ENCODE data around the gene ADAM8. TPM values are rescaled to one million over a fixed set of nuclear protein-coding genes. Genes with fewer than 3 reads are reported as not detected.

ADAM8 gene
- total RNA-seq, 2 donors from 2014 or later, result 7.0 to 9.0 TPM

DNA sequence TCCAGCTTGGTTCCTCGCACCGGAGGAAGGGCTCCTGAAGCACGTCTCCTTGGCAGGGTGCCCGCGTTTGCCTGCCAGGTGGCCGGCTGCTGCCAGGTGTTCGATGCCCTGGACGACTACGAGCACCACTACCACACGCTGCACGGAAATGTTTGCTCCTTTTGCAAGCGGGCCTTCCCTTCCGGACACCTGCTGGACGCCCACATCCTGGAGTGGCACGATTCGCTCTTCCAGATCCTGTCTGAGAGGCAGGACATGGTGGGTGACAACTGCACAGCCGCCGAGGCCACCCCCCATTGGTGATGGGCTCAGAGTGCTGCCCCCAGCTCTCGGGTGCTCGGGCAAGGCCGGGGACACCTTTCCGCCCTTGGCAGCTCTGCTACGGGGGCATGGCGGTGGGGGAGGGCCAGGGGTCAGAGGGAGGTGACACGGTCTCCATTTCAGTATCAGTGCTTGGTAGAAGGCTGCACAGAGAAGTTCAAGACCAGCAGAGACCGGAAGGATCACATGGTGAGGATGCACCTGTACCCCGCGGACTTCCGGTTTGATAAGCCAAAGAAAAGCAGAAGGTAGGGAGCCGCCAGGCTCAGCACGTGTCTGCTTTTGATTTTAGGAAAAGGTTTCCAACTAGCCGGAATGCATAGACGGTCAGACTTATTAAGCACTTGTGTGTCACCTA is 33.2 kb upstream of the ADAM8 start:
- DNase-seq (ENCODE audit: low spot score), result no peak
- intact Hi-C loops (cut with DNase I), result no loop called here

DNA sequence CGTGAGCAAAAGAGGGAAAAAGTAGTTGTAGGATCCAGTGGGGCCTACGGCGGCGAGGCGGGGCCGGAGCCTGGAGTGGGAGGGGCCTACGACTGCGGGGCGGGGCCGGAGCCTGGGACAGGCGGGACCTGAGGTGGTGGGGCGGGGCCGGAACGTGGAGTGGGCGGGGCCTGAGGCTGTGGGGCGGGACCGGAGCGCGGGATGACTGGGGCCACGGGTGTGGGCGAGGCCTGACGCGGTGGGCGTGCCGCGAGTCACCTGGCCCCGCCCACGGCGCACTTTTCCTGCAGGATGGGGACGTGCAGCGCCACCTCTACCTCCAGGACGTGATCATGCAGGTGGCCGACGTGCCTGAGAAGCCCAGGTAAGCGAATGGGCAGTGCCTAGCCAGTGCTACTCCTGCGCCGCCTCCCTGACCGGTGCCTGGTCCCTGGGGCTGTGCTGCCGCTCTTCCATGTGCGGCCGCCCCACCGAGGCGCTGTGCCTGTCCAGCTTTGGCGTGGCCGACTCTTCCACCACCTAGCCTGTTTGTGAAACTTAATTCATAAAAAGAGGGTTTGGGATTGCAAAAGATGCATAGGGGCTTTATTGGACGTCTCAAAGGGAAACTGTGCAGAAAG is 32.5 kb upstream of the ADAM8 start:
- peak; percentile 99 for DNase-seq (ENCODE audit: low spot score)
- intact Hi-C loops (cut with DNase I), result no loop called here

- DNase-seq (ENCODE audit: low spot score), result peak; percentile 97
- intact Hi-C loops (cut with DNase I), result no loop called here
Observed at GRCh38 chr10:133308421-133309099, 31.9 kb upstream of the ADAM8 start, which contains the start of the genes TUBGCP2 and ZNF511. Gene TUBGCP2, minus strand, starts transcription at chr10:133308872. Its CDS starts 5,931 bp downstream, at chr10:133302941. Gene ZNF511, plus strand, starts transcription at chr10:133308914. Its CDS starts 30 bp downstream, at chr10:133308944.

- intact Hi-C loops (cut with DNase I), result no loop called here
- DNase-seq (ENCODE audit: low spot score), result peak; percentile 89
Observed at GRCh38 chr10:133307776-133308420, 31.2 kb upstream of the ADAM8 start.

DNA sequence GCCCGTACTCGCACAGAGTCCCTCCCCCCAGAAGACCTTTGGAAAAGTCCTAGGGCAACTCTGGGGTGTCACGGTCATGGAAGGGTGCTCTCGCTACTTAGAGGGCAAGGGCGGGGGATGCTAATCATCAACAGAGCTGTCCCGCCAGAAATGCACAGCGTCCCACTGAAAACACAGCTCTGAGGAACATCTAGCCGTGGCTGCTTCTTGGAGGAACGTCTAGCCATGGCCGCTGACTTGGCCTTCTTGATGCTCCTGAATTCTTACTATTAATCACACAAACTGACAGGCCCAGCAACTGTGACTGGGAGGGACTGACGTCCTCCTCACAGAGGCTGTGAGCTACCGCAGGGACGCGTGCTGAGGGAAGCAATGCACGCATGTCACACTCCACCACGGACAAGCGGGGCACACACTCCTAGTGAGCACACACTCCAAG is 30.3 kb upstream of the ADAM8 start:
- no peak for DNase-seq (ENCODE audit: low spot score)
- intact Hi-C loops (cut with DNase I), result no loop called here

DNA sequence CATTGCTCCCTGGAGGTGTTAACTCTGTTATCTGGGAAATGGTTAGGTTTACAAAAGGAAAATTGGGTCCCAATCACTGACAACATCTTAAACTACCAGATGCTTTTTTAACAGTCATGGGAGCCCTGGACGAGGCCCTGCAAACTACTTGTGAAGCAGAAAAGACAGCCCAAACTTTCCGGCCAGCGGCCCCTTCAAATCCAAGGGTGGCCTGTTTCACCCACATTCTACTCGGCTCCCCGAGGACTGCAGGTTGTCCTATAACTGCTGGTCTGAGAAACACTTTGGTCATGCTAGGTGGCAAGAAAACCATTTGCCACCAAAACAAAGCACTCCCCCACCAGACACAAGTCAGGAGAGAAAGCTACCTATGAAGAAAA is 29.4 kb upstream of the ADAM8 start:
- no peak for DNase-seq (ENCODE audit: low spot score)
- intact Hi-C loops (cut with DNase I), result no loop called here

DNA sequence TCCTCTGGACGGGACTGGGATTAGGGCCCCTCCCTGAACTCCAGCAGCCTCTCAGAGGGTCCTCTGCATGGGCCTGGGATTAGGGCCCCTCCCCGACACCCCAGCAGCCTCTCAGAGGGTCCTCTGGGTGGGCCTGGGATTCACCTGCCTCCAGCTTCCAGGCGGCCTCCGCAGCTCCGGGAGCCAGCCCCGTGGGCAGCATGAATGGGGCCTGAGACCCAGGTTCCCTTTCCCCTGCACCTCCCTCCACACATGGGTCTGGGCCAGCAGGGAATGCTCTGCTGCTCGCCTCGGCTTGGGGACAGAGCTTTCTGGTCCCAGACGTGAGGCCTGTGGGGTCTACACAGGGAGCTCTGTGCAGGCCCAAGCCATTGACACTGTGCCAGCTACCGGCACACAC is 26.5 kb upstream of the ADAM8 start:
- DNase-seq (ENCODE audit: low spot score), result no peak
- intact Hi-C loops (cut with DNase I), result no loop called here

- intact Hi-C loops (cut with DNase I), result no loop called here
- no peak for DNase-seq (ENCODE audit: low spot score)
Observed at GRCh38 chr10:133302230-133302629, 25.6 kb upstream of the ADAM8 start.

DNA sequence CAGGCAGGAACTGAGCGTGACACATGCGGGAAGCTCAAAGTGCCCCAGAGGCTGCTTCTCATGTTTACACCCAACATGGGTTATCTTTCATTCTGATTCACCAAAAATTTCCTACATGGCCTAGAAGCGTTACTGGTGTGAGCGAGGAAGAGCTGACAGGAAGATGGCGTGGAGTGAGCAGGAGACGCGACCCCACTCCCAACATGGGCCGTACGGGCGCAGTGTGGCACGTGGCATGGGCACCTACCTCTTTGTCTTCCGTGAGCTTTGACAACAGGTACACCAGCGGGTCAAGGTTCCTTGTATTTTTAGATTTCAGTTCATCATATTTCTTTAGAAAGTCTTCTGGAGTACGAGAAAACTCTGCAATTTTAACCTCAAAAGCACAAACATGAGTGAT is 23.1 kb upstream of the ADAM8 start:
- intact Hi-C loops (cut with DNase I), result no loop called here
- DNase-seq (ENCODE audit: low spot score), result no peak

GRCh38 chr10:133299224-133299623 is 22.6 kb upstream of the ADAM8 start:
- no peak for DNase-seq (ENCODE audit: low spot score)
- intact Hi-C loops (cut with DNase I), result no loop called here

DNA sequence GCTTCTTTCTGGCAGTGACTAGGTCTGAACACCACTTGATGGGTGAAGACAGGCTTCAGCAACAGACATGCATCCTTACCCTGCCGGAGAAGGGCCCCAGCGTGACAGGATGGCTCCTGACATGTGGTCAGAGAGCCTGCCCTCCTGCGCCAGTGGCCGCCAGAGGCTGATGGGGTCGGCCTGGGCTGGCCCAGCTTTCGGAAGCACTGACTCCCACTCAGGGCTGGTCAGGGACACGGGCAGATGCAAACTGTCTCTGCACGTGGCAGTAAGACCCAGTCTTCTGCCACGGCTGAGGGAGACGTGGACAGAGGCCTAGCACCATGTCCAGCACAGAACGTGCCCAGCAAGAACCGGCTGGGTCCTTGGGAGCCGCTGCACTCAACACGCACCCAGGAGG is 21.8 kb upstream of the ADAM8 start:
- intact Hi-C loops (cut with DNase I), result no loop called here
- DNase-seq (ENCODE audit: low spot score), result no peak

- intact Hi-C loops (cut with DNase I), result no loop called here
- no peak for DNase-seq (ENCODE audit: low spot score)
Observed at GRCh38 chr10:133297504-133297903, 20.8 kb upstream of the ADAM8 start.

DNA sequence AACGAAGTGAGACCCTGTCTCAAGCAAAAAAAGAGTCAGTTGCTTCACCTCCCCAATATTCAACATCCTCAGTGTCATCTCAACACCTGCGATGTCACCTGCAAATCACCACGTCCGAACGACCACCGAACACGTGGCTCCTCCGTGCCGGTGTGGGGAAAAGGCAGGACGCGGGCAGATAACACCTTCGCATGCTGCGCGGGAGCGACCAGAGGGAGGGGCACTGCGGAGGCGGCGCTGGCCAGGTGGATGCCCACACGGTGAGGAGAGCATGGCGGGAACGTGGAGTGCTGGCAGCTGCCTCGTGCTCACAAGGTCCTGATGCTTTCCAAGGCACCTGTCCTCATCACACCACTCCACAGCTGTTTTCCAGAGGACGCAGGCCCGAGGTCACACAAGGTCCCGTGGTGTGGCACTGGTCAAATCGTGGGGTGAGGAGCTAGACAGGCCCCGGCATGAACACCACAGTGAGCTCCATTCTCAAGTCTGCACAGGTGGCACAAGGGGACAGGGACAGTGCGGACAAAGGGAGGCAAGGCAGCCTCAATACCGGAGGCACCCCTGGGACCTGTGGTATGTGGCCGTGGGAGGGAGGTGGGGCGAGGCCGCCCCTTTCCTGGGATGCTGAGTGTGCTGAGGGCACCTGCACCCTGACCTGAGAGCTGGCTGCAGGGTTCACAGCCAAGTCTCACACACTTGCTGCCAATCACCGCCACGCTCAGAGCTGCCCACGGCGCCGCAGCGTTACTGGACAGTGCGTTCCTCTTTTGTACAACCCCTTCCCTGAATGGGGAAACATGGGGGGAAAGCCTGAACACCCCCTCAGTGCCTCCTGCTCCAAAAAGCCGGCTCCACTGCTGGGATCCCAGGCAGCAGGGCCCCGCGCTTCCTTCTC is 19.0 kb upstream of the ADAM8 start:
- no peak for DNase-seq (ENCODE audit: low spot score)
- intact Hi-C loops (cut with DNase I), result no loop called here

DNA sequence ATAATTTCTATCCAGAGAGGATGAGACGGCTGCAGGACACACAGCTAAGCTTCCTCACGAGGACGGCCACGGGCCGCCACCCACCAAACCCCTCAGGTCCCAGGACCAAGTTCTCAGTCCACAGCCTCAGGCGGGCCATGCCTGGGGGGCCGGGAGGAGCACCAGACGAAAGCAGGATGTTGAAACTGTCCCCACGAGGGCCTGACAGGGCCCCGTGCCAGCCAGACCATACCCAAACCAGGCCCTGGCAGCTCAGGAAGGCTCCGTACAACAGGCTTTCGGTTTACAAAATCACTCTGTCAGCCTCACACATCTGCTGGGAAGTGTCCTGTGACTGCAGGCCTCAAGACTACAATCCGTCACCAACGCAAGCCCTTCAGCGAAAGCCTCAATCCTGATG is 17.5 kb upstream of the ADAM8 start:
- intact Hi-C loops (cut with DNase I), result no loop called here
- no peak for DNase-seq (ENCODE audit: low spot score)

- DNase-seq (ENCODE audit: low spot score), result no peak
- intact Hi-C loops (cut with DNase I), result no loop called here
Observed at GRCh38 chr10:133293810-133294119, 17.1 kb upstream of the ADAM8 start.

DNA sequence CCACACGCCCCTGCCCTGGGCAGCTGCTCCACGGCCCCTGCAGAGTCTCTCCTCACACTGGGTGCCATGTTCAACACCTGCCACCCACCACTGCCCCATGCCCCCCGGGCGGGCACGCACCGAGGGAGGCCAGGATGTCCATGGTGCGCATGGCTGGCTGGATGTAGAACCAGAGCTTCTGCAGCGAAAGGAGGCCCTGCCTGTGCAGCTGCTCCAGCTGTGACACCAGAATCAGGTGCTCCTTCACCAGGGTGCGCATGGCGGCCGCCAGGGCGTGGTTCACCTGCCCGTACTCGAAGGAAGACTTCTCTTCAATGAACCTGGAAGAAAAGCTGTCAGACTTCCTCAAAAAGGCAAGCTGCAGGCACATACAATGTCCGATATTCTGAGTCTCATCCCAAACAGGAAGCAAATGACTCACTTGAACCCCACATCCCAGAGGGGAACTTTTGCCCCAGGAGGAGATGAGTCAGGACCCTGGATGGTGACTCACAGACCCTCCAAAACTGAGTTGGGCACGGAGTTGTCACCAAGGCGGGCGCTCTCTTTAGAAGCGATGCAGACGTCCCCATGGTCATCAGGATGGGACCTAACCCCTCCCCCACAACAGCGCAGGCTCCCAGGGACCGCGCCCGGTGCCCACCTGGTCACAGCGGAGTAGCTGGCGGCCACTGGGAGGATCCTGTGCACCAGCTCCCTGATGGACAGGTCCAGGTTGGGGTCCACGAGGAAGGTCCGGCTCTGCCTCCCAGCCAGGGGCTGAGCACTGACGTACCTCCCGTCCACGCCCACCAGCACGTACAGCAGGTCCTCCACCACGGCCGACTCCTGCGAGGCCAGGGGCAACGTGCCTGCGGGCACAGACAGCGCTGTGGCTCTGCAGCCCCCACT is 16.5 kb upstream of the ADAM8 start:
- intact Hi-C loops (cut with DNase I), result no loop called here
- no peak for DNase-seq (ENCODE audit: low spot score)

DNA sequence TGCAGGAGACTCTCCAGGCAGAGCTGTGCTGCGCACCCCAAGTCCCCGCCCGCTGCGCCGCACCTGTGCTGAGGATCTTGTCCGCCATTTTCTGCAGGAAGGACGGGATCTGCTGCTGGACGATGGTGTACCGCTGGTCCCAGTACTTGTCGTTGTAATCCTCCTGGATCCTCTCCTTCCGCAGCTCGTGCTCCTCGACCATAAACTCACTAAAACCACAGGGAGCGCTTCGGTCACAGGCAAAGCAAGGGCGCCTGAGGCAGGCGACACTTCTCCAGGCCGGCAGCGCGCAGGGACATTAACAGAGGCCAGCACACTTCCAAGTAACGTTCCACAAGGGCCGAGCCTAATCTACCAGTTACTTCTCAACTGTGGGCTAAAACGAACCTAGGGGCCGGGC is 13.1 kb upstream of the ADAM8 start:
- DNase-seq (ENCODE audit: low spot score), result no peak
- intact Hi-C loops (cut with DNase I), result loop anchor here in 1 of 2 donors (1.0 kb wide), 1 partner anchor 31 kb away; no protein-coding TSS in a partner anchor

- DNase-seq (ENCODE audit: low spot score), result no peak
- intact Hi-C loops (cut with DNase I), result no loop called here
Observed at GRCh38 chr10:133287832-133288500, 11.3 kb upstream of the ADAM8 start.

All from posterior vena cava (tissue), 2 donors.